Keratinocyte (primary cell): ENCODE data around the gene C6orf132. TPM values are rescaled to one million over a fixed set of nuclear protein-coding genes. Genes with fewer than 3 reads are reported as not detected.
A peak's percentile ranks its signal among the peaks of the same experiment; 100 is the strongest.

Source experiments
- DNase-seq: peaks from one replicate; pipeline ENCODE4 v3.0.0-alpha.2; 2011; ENCODE audit warnings: low read depth, missing footprints, low spot score
- FAIRE-seq: peaks from 2 replicates; lab custom pipeline; 2011; peaks lifted over from hg19 to GRCh38; lab: Jason Lieb, UNC
- H2AFZ ChIP-seq: 2 replicates; pipeline ENCODE4 v1.6.0; 2012; ENCODE audit warnings: low read length, control low read depth, inconsistent platforms; ENCODE audit not compliant: control insufficient read depth
- H3K27ac ChIP-seq: 2 replicates; pipeline ENCODE4 v1.5.1; 2011; ENCODE audit warnings: low read length; ENCODE audit not compliant: control insufficient read depth, insufficient read depth
- H3K27me3 ChIP-seq: 3 replicates; pipeline ENCODE4 v1.6.0; 2011; ENCODE audit warnings: low read length; ENCODE audit not compliant: control insufficient read depth, insufficient read depth; ENCODE audit errors: extremely low read depth
- H3K36me3 ChIP-seq, 2 experiments: 2 replicates in 1 of 2; 3 replicates in 1 of 2; pipeline ENCODE4 v1.5.1; 2011; ENCODE audit warnings: low read length in 2 of 2, mild to moderate bottlenecking in 1 of 2; ENCODE audit not compliant: control insufficient read depth in 2 of 2, insufficient read depth in 2 of 2; ENCODE audit errors: extremely low read depth in 1 of 2
- H3K4me1 ChIP-seq: 3 replicates; pipeline ENCODE4 v1.5.1; 2011; ENCODE audit warnings: low read length; ENCODE audit not compliant: control insufficient read depth, insufficient read depth; ENCODE audit errors: extremely low read depth
- H3K4me2 ChIP-seq: 3 replicates; pipeline ENCODE4 v1.6.0; 2011; ENCODE audit warnings: low read depth, low read length; ENCODE audit not compliant: control insufficient read depth, insufficient read depth; ENCODE audit errors: extremely low read depth
- H3K4me3 ChIP-seq, 3 experiments: fragments of 200-600 bp in 1 of 3; sonication (generic) in 1 of 3; 2 replicates in 2 of 3; 3 replicates in 1 of 3; pipeline ENCODE4 v1.5.1; 2011 to 2016; ENCODE audit warnings: low read length in 3 of 3, mild to moderate bottlenecking in 3 of 3, control low read depth in 2 of 3, inconsistent platforms in 1 of 3, low read depth in 1 of 3, mixed read lengths in 1 of 3, mixed run types in 1 of 3, moderate library complexity in 1 of 3; ENCODE audit not compliant: control insufficient read depth in 2 of 3, insufficient read depth in 2 of 3; ENCODE audit errors: extremely low read depth in 1 of 3
- H3K79me2 ChIP-seq: 2 replicates; pipeline ENCODE4 v1.6.0; 2012; ENCODE audit warnings: low read length; ENCODE audit not compliant: control insufficient read depth, insufficient read depth
- H3K9ac ChIP-seq: 3 replicates; pipeline ENCODE4 v1.6.0; 2011; ENCODE audit warnings: low read length; ENCODE audit not compliant: control insufficient read depth, insufficient read depth; ENCODE audit errors: extremely low read depth
- H3K9me1 ChIP-seq: 3 replicates; pipeline ENCODE4 v1.6.0; 2011; ENCODE audit warnings: low read length; ENCODE audit not compliant: control insufficient read depth, insufficient read depth; ENCODE audit errors: extremely low read depth
- H3K9me3 ChIP-seq: 2 replicates; pipeline ENCODE4 v1.5.1; 2012; ENCODE audit warnings: low read depth, low read length; ENCODE audit not compliant: control insufficient read depth
- H4K20me1 ChIP-seq: 3 replicates; pipeline ENCODE4 v1.6.0; 2011; ENCODE audit warnings: low read length; ENCODE audit not compliant: control insufficient read depth, insufficient read depth; ENCODE audit errors: extremely low read depth
- EZH2 ChIP-seq: IDR thresholded peaks from one replicate; pipeline ENCODE4 v1.6.1; 2012; ENCODE audit warnings: inconsistent platforms, mild to moderate bottlenecking, low read length, moderate library complexity
- dilution Hi-C: fragments of 300-500 bp; cut with MboI; formaldehyde crosslinking; loops from one replicate; pipeline ENCODE4 v1.7.0; 2020; ENCODE audit warnings: low sequenced_read_pairs; ENCODE audit not compliant: extremely low pct_ligation_motif_present
- polyA plus RNA-seq, 5 experiments: library from polyadenylated mRNA; depleted of rRNA in 3 of 5; stranded (reverse) in 3 of 5; stranded (forward) in 1 of 5; unstranded in 1 of 5; fragments of >200 nt; gene quantifications; 1 replicate in 1 of 5; 2 replicates in 3 of 5; 3 replicates in 1 of 5; pipeline versions ENCODE4 v1.2.1 to v1.2.3, GENCODE V29; 2011 to 2012; ENCODE audit warnings: missing spikeins in 2 of 5, low read depth in 1 of 5, low replicate concordance in 1 of 5
- TF ChIP-seq, protein P1 (sequence below), 3 experiments: IDR thresholded peaks in 1 of 3; conservative IDR thresholded peaks in 1 of 3; optimal IDR thresholded peaks in 1 of 3; 2 replicates in 2 of 3; 3 replicates in 1 of 3; pipeline versions ENCODE3 to v1.5.1; 2011; ENCODE audit warnings: low read length in 3 of 3, mild to moderate bottlenecking in 3 of 3, moderate library complexity in 2 of 3, control low read depth in 1 of 3, inconsistent platforms in 1 of 3; ENCODE audit not compliant: insufficient read depth in 2 of 3; ENCODE audit errors: extremely low read depth in 1 of 3

C6orf132 gene
- polyA plus RNA-seq, 1 donor (not counting 4 experiments of a cell fraction or from before 2014, with no cell fraction given), result 11.8 TPM

- no peak for DNase-seq
- no peak overlapping the region for H2AFZ ChIP-seq
- TF ChIP-seq, protein P1, sequence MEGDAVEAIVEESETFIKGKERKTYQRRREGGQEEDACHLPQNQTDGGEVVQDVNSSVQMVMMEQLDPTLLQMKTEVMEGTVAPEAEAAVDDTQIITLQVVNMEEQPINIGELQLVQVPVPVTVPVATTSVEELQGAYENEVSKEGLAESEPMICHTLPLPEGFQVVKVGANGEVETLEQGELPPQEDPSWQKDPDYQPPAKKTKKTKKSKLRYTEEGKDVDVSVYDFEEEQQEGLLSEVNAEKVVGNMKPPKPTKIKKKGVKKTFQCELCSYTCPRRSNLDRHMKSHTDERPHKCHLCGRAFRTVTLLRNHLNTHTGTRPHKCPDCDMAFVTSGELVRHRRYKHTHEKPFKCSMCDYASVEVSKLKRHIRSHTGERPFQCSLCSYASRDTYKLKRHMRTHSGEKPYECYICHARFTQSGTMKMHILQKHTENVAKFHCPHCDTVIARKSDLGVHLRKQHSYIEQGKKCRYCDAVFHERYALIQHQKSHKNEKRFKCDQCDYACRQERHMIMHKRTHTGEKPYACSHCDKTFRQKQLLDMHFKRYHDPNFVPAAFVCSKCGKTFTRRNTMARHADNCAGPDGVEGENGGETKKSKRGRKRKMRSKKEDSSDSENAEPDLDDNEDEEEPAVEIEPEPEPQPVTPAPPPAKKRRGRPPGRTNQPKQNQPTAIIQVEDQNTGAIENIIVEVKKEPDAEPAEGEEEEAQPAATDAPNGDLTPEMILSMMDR (optimal IDR thresholded peaks at IDR 0.05 in 1 of 3, IDR thresholded peaks at IDR 0.05 in 1 of 3, conservative IDR thresholded peaks at IDR 0.05 in 1 of 3; ENCODE audit: extremely low read depth in 1 of 3, insufficient read depth in 2 of 3, low read length in 3 of 3), result no peak
- no peak for TF ChIP-seq EZH2
Observed at GRCh38 chr6:42100029-42100901, 42.2 kb downstream of the C6orf132 start.

DNA sequence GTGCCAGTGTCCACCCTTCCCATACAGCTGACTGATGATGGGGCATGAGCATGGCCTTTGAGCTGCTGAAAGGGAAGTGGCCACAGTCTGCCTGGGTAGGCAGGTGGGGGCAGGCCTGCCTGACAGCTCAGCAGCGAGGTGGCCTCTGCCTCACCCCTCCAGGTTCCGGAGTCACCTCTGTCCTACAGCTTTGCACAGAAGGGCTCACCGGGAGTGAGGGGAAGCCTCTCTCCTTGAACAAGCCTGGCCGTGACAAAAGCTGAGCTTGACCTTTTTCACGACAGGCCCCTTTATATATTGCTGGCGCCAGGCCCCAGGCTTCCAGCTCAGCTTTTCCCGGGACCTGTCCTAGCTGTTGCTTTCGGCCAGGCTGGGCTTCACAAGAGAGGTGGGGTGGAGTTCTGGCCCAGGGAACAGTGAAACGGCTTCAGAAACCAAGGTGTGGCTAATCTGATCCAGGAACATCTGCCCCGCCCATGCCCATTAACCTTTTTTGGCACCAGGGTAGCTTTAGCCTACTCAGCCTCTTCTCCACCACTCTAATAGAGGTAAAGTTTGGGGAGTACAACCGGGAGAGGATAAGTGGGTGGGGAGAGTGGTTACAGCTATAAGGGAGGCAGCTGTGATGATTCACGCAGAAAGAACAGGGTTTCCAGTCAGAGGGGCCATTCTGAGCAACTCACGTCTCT is 42.9 kb downstream of the C6orf132 start:
- FAIRE-seq, result peak; percentile 39
- H2AFZ ChIP-seq, result no peak overlapping the region

More at GRCh38 chr6:42100029-42100901, 42.2 kb downstream of the C6orf132 start:
- Histone ChIP-seq H3K36me3 (peaks cover 12 to 13% of the 10 kb centered on the region in 2 experiments), H3K79me2 (no peaks in the 10 kb centered on the region), H4K20me1 (no peaks in the 10 kb centered on the region), H3K9me3 (no peaks in the 10 kb centered on the region), H3K9me1 (no peaks in the 10 kb centered on the region), H3K4me1 (peaks cover 36% of the 10 kb centered on the region), H3K27me3 (no peaks in the 10 kb centered on the region), H3K4me3 (peak overlapping the region in 1 of 3 experiments; percentile 30), H3K27ac (peak overlapping the region; percentile 91), H3K4me2 (peak overlapping the region; percentile 65), H3K9ac (peak overlapping the region; percentile 46)
- FAIRE-seq, result peak; percentile 17
- dilution Hi-C loops, result no loop called here

More for the DNA sequence above, 42.9 kb downstream of the C6orf132 start:
- dilution Hi-C loops, result no loop called here
- Histone ChIP-seq H3K79me2 (no peaks in the 10 kb centered on the region), H3K4me1 (peaks cover 36% of the 10 kb centered on the region), H3K27me3 (no peaks in the 10 kb centered on the region), H3K4me2 (peak overlapping the region; percentile 65), H3K9ac (peak overlapping the region; percentile 46), H3K36me3 (peaks cover 9 to 12% of the 10 kb centered on the region in 2 experiments), H3K27ac (peak overlapping the region; percentile 91), H3K9me1 (no peaks in the 10 kb centered on the region), H3K9me3 (no peaks in the 10 kb centered on the region), H3K4me3 (peak overlapping the region in 1 of 3 experiments; percentile 30), H4K20me1 (no peaks in the 10 kb centered on the region)
- TF ChIP-seq, protein P1 (optimal IDR thresholded peaks at IDR 0.05 in 1 of 3, IDR thresholded peaks at IDR 0.05 in 1 of 3, conservative IDR thresholded peaks at IDR 0.05 in 1 of 3; ENCODE audit: extremely low read depth in 1 of 3, insufficient read depth in 2 of 3, low read length in 3 of 3), result peak in 1 of 3 experiments; percentile 18
- no peak for TF ChIP-seq EZH2
- DNase-seq, result peak; percentile 66
